Erythroblast (primary cell): ENCODE data around the gene TLR3.

Source experiments
- GATA1 ChIP-seq: IDR thresholded peaks from 2 replicates; pipeline ENCODE4 v1.6.1; 2011; ENCODE audit warnings: low read depth, mild to moderate bottlenecking, control low read depth, low read length, moderate library complexity
- POLR2A ChIP-seq: IDR thresholded peaks from 2 replicates; pipeline ENCODE4 v1.6.1; 2011; ENCODE audit warnings: mild to moderate bottlenecking, low read length

DNA sequence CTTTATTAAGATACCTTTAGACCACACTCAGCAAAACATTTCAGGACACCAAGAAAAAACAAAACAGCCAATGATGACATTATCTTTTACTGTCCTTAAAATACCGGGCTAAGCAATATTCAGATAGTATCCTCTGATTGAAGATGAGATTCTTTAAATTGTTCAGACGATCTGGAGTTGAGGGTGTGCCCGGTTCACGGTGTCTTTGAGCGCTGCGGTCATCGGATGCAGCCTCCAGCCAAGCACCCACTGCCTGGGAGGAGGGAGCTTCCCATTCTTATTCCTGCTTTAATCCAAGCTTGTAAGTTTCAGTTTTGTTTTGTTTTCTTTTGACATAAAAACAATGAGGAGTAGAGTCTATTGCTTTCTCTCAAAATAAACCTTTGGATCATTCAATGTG lies 49.6 kb downstream of the TLR3 start:
- TF ChIP-seq POLR2A (no peak), GATA1 (no peak)
